Endothelial cell of umbilical vein (primary cell): Measurements from ENCODE around the gene GFPT2. TPM values are rescaled to one million over a fixed set of nuclear protein-coding genes. Genes with fewer than 3 reads are reported as not detected.

Experiments
- BruUV-seq: library from RNA; stranded (reverse); fragments of 400-500 nt; replicated peaks from 2 replicates; lab custom pipeline; 2021; lab: Mats Ljungman, UMichigan
- CTCF ChIA-PET: fragments of 300-600, 350-600 bp; sonication (Branson Sonifier 250); formaldehyde crosslinking; loops from one replicate; lab custom pipeline; 2021; ENCODE audit warnings: antibody characterized with exemption, inconsistent platforms; lab: Charles Lee
- POLR2A ChIA-PET: fragments of 300-600, 350-600 bp; sonication (Branson Sonifier 250); formaldehyde crosslinking; loops from one replicate; lab custom pipeline; 2021; ENCODE audit warnings: antibody characterized with exemption, inconsistent platforms; lab: Charles Lee
- DNase-seq: peaks from one replicate; pipeline ENCODE4 v3.0.0-alpha.2; 2011; ENCODE audit warnings: low read depth, low spot score
- FAIRE-seq: peaks from 2 replicates; lab custom pipeline; 2011; peaks lifted over from hg19 to GRCh38; lab: Jason Lieb, UNC
- H2AFZ ChIP-seq: 2 replicates; pipeline ENCODE4 v1.6.0; 2012; ENCODE audit warnings: low read depth, low read length, control low read depth, inconsistent platforms
- H3K27ac ChIP-seq: 2 replicates; pipeline ENCODE4 v1.5.1; 2011; ENCODE audit warnings: low read depth, mild to moderate bottlenecking, control low read depth, low read length, moderate library complexity; ENCODE audit not compliant: insufficient read depth
- H3K27me3 ChIP-seq, 2 experiments: 2 replicates each; pipeline versions ENCODE4 v1.6.0 to v1.6.1; 2011; ENCODE audit warnings: low read length in 2 of 2, mixed read lengths in 1 of 2; ENCODE audit not compliant: control insufficient read depth in 2 of 2, insufficient read depth in 2 of 2
- H3K36me3 ChIP-seq, 2 experiments: 2 replicates in 1 of 2; 3 replicates in 1 of 2; pipeline ENCODE4 v1.5.1; 2011; ENCODE audit warnings: low read length in 2 of 2, mild to moderate bottlenecking in 1 of 2, moderate library complexity in 1 of 2; ENCODE audit not compliant: control insufficient read depth in 2 of 2, insufficient read depth in 2 of 2; ENCODE audit errors: extremely low read depth in 1 of 2
- H3K4me1 ChIP-seq: 3 replicates; pipeline ENCODE4 v1.5.1; 2011; ENCODE audit warnings: mild to moderate bottlenecking, low read length; ENCODE audit not compliant: control insufficient read depth, insufficient read depth; ENCODE audit errors: extremely low read depth
- H3K4me2 ChIP-seq: 2 replicates; pipeline ENCODE4 v1.6.1; 2011; ENCODE audit warnings: low read length, control low read depth, mixed read lengths; ENCODE audit not compliant: insufficient read depth
- H3K4me3 ChIP-seq, 3 experiments: fragments of 200-600 bp in 1 of 3; sonication (generic), shearing (Covaris generic) in 1 of 3; replicated peaks in 1 of 3; 2 replicates each; pipeline ENCODE4 v1.5.1; 2011 to 2016; ENCODE audit warnings: control low read depth in 3 of 3, low read length in 3 of 3, mild to moderate bottlenecking in 2 of 3, inconsistent platforms in 1 of 3, low read depth in 1 of 3, moderate library complexity in 1 of 3; ENCODE audit not compliant: insufficient read depth in 1 of 3
- H3K79me2 ChIP-seq: 2 replicates; pipeline ENCODE4 v1.6.0; 2012; ENCODE audit warnings: low read length, inconsistent platforms; ENCODE audit not compliant: control insufficient read depth, insufficient read depth
- H3K9ac ChIP-seq: replicated peaks from 2 replicates; pipeline ENCODE3; 2011; ENCODE audit warnings: low read length, control low read depth; ENCODE audit not compliant: insufficient read depth; ENCODE audit errors: extremely low read depth
- H3K9me1 ChIP-seq: replicated peaks from 3 replicates; pipeline ENCODE4 v1.6.0; 2011; ENCODE audit warnings: mild to moderate bottlenecking, low read length; ENCODE audit not compliant: control insufficient read depth, insufficient read depth; ENCODE audit errors: extremely low read depth
- H3K9me3 ChIP-seq: replicated peaks from 2 replicates; pipeline ENCODE4 v1.5.1; 2012; ENCODE audit warnings: low read length, inconsistent platforms; ENCODE audit not compliant: control insufficient read depth, insufficient read depth
- H4K20me1 ChIP-seq: replicated peaks from 2 replicates; pipeline ENCODE3; 2011; ENCODE audit warnings: mild to moderate bottlenecking, low read length; ENCODE audit not compliant: control insufficient read depth, insufficient read depth; ENCODE audit errors: extremely low read depth
- CTCF ChIP-seq, 2 donors: IDR thresholded peaks; 1 replicate in 1 of 2; 2 replicates in 1 of 2; pipeline ENCODE4 v1.5.1; 2011; ENCODE audit warnings: low read length in 2 of 2, mild to moderate bottlenecking in 2 of 2, moderate library complexity in 2 of 2, control low read depth in 1 of 2, inconsistent platforms in 1 of 2, low read depth in 1 of 2; ENCODE audit not compliant: insufficient read depth in 1 of 2; ENCODE audit errors: extremely low read depth in 1 of 2
- EZH2 ChIP-seq: IDR thresholded peaks from 2 replicates; pipeline ENCODE4 v1.6.1; 2012; ENCODE audit warnings: borderline replicate concordance, low read depth, mild to moderate bottlenecking, moderate library complexity, low read length, inconsistent platforms; ENCODE audit not compliant: severe bottlenecking
- FOS ChIP-seq: IDR thresholded peaks from 2 replicates; pipeline ENCODE4 v1.6.1; 2011; ENCODE audit warnings: mild to moderate bottlenecking, low read length, moderate library complexity, borderline replicate concordance; ENCODE audit not compliant: insufficient read depth
- GATA2 ChIP-seq: IDR thresholded peaks from 2 replicates; pipeline ENCODE4 v1.7.0; 2011; ENCODE audit warnings: low read depth, mild to moderate bottlenecking, moderate library complexity, mixed read lengths, low read length; ENCODE audit not compliant: insufficient read length, insufficient read depth
- JUN ChIP-seq: IDR thresholded peaks from 2 replicates; pipeline ENCODE4 v1.6.1; 2011; ENCODE audit warnings: borderline replicate concordance, low read depth; ENCODE audit not compliant: insufficient read length, insufficient read depth
- MYC ChIP-seq: IDR thresholded peaks from one replicate; pipeline ENCODE4 v1.6.1; 2011; ENCODE audit warnings: mild to moderate bottlenecking, low read depth, low read length
- POLR2A ChIP-seq: IDR thresholded peaks from 2 replicates; pipeline ENCODE4 v1.6.1; 2012; ENCODE audit warnings: low read depth, mild to moderate bottlenecking, control low read depth, low read length
- POLR2AphosphoS5 ChIP-seq: IDR thresholded peaks from 2 replicates; pipeline ENCODE4 v1.6.1; 2012; ENCODE audit warnings: low read depth, mild to moderate bottlenecking, control low read depth, low read length, moderate library complexity; ENCODE audit not compliant: insufficient read depth
- dilution Hi-C: fragments of 300-500 bp; cut with MboI; formaldehyde crosslinking; loops from one replicate; pipeline ENCODE4 v1.15.0; 2019; ENCODE audit warnings: low sequenced_read_pairs; ENCODE audit not compliant: extremely low pct_ligation_motif_present
- intact Hi-C: fragments of 100-400 bp; cut with micrococcal nuclease; formaldehyde crosslinking; loops from one replicate; pipeline ENCODE4 v1.10.0; 2022
- polyA plus RNA-seq, 4 experiments: library from polyadenylated mRNA; depleted of rRNA in 3 of 4; stranded (reverse) in 3 of 4; unstranded in 1 of 4; fragments of >200 nt; gene quantifications; 2 replicates each; pipeline versions ENCODE4 v1.2.1 to v1.2.3, GENCODE V29; 2011 to 2012; ENCODE audit warnings: missing spikeins in 1 of 4
- total RNA-seq: library from RNA; stranded (reverse); gene quantifications from 2 replicates; pipeline ENCODE4 v1.2.3, GENCODE V29; 2021
- TF ChIP-seq, protein P1 (sequence below): IDR thresholded peaks from 2 replicates; pipeline ENCODE4 v1.6.1; 2011; ENCODE audit not compliant: insufficient read depth, insufficient read length

GFPT2 gene
- total and polyA plus RNA-seq, 2 donors (not counting 3 experiments of a cell fraction or from before 2014, with no cell fraction given): 4.3 to 4.5 TPM

DNA sequence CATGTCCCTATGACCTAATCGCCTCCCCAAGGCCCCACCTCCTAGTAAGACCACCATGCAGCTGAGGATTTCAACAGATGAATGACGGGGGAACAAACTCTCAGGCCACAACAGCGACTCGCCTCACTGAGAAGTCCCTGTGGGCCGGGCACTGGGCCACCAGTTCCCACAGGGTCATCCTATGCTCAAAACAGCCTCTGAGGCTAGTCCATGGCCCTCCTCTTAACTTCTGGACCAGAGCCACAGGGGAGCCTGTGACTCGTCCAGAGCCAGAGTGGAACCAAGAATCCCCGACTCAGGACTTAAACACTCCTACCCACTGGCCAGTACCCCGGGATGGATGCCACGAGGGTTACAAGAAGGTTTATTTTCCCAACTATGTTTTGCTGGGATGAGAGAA lies 12.3 kb downstream of the GFPT2 start:
- no peak overlapping the region for H3K4me2 ChIP-seq
- no peak overlapping the region for H3K27ac ChIP-seq
- intact Hi-C loops (no loop called here), dilution Hi-C loops (no loop called here)
- no peaks in the 10 kb centered on the region for H3K9me1 ChIP-seq
- DNase-seq: no peak
- H3K27me3 ChIP-seq: peaks cover 0 to 2% of the 10 kb centered on the region in 2 experiments
- H3K9me3 ChIP-seq: no peaks in the 10 kb centered on the region
- no peak overlapping the region for H3K9ac ChIP-seq
- no peaks in the 10 kb centered on the region for H3K4me1 ChIP-seq
- no peaks in the 10 kb centered on the region for H4K20me1 ChIP-seq
- no peak for FAIRE-seq
- no peaks in the 10 kb centered on the region for H3K36me3 ChIP-seq
- no peaks in the 10 kb centered on the region for H3K79me2 ChIP-seq
- no TSS peak for BruUV-seq
- H3K4me3 ChIP-seq: no peak overlapping the region
- CTCF ChIA-PET: interaction anchor here (1.2 to 6.0 kb wide), 2 partner anchors 10 to 12 kb away, joined by 4 to 37 read pairs; no protein-coding TSS in a partner anchor
- H2AFZ ChIP-seq: no peak overlapping the region
- POLR2A ChIA-PET: no interaction called here
- TF ChIP-seq EZH2 (no peak), POLR2AphosphoS5 (no peak), POLR2A (no peak), MYC (no peak), FOS (no peak), CTCF (IDR thresholded peaks at IDR 0.05; ENCODE audit: extremely low read depth in 1 of 2, insufficient read depth in 1 of 2, low read depth in 1 of 2, low read length in 2 of 2) (no peak), JUN (no peak), GATA2 (no peak)
- TF ChIP-seq, protein P1, sequence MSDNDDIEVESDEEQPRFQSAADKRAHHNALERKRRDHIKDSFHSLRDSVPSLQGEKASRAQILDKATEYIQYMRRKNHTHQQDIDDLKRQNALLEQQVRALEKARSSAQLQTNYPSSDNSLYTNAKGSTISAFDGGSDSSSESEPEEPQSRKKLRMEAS: no peak
